GM23248 (cell line): ENCODE measurements around the gene KEL.

Source experiments
- EZH2 ChIP-seq: fragments of 200-600 bp; sonication (generic); IDR thresholded peaks from 2 replicates; pipeline ENCODE4 v1.6.1; 2018; ENCODE audit warnings: antibody characterized with exemption, mild to moderate bottlenecking; ENCODE audit not compliant: insufficient read depth, poor library complexity, severe bottlenecking
- EZH2phosphoT487 ChIP-seq: fragments of 200-600 bp; sonication (generic); IDR thresholded peaks from 2 replicates; pipeline ENCODE4 v1.6.1; 2018; ENCODE audit warnings: antibody characterized with exemption, moderate library complexity, mild to moderate bottlenecking, low read depth; ENCODE audit not compliant: insufficient read depth

GRCh38 chr7:142950235-142950634 is 11.9 kb downstream of the KEL start:
- TF ChIP-seq EZH2phosphoT487 = no peak
- no peak for TF ChIP-seq EZH2
